GM18519 (cell line): ENCODE measurements around the gene SLAMF1.
A peak's percentile ranks its signal among the peaks of the same experiment; 100 is the strongest.
"Not testable (repeated sequence)": the region's sequence is repeated elsewhere in the genome, so short reads cannot be mapped to it uniquely, and the experiment has no call there.

Experiments
- ATAC-seq: cut with Tn5 transposase; IDR thresholded peaks from one replicate; pipeline ENCODE4 v1.9.1; 2021; ENCODE audit warnings: mild to moderate bottlenecking, moderate library complexity; ENCODE audit not compliant: unreplicated experiment, low FRiP score

The SLAMF1 gene

DNA sequence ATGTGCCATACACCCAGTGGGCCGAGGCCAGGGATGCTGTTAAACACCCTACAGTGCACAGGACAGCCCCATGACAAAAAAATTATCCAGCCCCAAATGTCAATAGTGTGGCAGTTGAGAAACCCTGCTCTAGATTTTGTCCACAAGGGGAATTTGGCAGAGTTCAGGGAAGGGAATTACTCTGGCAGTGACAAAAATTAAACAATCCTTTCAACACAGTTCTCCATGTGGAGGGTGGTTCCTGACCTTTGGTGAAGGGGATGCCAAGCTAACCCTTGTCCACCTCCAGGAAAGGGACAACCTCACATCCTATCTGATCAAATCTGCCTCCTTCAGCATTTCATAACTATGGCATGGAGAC, 39.2 kb downstream of the SLAMF1 start:
- ATAC-seq, result no peak

DNA sequence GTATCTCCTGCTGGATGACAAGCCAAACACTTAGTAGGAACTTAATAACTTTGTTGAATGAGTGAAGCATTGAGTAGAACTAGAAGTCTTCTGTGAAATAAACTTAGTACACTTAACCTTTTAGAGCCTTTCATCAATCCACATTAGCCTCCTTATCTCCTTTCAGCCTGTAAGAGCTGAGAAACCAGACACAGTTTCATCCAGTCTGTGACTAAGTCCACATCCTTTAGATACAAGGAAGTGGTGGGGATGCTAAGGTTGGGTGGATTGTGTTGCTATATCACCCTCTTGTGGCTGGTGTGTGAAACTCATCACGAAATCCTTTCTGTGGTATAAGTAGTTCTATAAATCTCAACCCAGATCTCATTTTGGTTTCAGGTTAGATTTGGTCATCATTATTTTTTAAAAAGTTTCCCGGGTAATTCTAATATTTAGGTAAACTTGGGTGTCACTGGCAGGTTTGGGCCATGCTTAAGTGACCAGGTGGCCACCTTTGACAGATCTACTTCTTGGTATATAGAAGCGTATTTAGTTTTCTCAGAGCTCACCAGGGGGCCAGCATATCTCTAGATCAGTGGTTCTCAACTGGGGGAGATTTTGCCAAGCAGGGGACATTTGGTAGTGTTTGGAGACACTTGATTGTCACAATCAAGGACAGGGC, 39.7 kb downstream of the SLAMF1 start:
- ATAC-seq, result peak; percentile 59

DNA sequence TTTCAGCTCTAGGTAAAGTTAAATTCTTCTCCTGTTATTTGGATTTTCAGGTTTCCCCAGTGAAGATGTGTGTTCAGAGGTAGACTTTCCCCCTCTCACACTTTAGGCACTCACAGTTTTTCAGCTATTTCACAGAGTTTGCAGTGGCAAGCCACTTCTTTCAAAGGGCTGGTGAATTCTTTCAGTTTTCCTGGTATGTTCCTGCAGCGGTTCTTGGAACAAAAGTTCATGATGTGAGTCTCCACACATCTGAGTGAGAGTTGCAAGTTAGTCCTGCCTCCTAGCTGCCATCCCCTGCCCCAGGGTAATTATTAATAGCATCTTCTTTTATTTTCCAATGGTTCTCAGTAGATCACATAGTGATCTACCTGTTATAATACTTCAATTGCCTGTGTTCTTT, 40.2 kb downstream of the SLAMF1 start:
- ATAC-seq, result no peak

DNA sequence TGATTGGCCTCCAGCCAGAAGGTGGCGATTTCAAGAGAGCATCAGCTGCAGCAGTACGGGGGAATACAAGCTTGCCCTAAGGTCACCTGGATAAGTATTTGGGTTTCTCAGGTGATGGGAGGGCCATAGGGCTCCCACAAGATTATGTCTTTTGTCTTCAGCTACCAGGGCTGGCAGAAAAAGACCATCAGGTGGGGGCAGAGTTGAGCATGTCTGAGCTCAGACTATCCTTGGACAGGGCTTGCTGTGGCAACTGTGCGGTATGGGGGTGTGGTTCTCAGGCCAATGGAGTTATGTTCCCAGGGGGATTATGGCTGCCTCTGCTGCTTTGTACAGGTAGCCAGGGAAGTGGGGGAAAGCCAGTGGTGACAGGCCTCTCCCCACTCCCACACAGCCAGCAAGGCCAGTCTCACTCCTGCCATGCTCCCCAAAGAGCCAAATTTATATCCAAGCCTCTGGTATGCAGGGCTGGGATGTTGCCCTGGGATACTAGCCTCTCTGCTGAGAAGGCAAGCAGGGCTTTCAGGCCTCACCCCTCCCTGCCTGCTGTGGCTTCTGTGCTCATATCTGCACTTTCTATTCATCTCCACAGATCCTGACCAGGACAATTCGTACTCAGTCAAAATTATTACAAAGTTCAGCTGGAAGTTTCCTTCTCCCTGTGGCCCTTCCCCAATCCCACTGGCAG, 40.9 kb downstream of the SLAMF1 start:
- no peak for ATAC-seq

DNA sequence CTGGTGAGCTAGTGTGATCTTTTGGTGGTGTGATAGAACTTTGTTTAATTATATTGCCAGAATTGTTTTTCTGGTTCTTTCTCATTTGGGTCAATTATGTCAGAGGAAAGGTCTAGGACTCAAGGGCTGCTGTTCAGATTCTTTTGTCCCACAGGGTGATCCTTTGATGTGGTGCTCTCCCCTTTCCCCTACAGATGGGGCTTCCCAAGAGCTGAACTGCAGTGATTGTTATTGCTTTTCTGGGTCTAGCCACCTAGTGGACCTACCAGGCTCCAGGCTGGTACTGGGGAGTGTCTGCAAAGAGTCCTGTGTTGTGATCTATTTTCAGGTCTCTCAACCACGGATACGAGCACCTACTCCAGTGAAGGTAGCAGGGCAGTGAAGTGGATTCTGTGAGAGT, 41.6 kb downstream of the SLAMF1 start:
- no peak for ATAC-seq

DNA sequence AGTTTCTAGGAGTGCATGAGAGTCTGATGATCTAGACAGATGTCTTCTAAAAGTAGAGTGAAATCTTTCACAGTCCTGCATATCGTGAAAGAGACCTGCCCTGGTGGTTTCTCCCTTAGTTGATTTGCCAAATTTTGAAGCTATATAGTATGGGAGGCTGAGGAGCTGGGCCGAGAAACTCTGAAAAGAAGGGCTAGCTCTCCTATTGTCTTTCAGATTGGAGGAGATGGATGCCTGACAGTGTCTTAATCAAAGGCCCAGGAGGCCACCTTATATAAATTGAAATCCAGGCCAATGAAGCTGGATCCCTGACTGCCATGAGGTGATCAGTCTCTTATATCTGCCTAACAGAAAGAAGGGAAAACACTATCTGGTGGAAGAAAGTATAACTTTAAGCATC, 49.1 kb downstream of the SLAMF1 start:
- ATAC-seq, result no peak

DNA sequence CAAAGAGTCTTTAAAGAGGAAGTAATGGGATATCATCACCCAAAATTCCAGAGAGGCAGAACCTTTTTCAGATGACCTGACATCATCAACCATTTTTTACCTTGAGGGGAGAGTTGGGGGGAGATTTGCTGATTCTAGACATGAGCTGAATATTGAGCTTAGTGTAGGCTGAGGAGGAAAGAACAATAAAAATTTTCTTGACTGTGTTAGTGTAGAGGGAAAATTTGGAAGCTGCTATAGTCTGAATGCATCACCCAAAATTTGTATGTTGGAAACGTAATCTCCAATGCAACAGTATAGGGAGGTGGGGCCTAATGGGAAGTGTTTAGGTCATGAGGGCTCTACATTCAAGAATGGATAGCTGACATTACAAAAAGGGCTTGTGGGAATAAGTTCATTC, 49.8 kb downstream of the SLAMF1 start:
- ATAC-seq, result no peak

DNA sequence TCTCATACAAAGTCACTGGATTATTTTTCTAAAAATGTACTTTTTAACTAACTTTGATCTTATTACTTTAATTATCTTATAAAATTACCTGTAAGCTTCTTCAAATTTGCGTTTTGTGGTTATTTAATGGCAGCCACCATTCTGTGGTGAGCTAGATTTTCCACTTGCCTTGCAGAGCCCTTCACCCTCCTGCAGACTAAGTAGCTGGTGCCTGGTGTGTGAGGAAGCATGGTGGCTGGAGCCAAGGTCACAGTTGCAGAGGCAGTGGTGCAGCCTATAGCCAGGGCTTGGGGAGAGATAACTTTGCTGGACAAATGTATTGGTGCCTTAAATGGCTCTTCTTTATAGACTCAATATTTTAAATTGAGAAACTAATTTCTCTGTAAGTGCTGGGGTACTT, 56.4 kb downstream of the SLAMF1 start:
- no peak for ATAC-seq

DNA sequence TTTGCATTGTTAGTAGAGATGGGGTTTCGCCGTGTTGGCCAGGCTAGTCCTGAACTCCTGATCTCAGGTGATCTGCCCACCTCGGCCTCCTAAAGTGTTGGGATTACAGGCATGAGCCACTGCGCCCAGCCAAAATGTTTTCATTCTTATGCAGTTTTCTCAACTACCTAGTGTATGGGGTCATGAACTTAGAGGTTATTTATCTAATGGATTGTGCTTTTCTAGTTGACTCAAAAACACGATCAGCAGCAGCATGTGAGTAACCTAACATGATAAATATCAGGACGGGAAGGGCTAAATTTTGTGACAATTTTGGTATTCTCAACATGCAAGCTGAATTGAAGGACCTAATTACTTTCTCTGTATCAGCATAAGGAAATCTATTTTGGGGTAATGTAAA, 58.4 kb downstream of the SLAMF1 start:
- no peak for ATAC-seq

DNA sequence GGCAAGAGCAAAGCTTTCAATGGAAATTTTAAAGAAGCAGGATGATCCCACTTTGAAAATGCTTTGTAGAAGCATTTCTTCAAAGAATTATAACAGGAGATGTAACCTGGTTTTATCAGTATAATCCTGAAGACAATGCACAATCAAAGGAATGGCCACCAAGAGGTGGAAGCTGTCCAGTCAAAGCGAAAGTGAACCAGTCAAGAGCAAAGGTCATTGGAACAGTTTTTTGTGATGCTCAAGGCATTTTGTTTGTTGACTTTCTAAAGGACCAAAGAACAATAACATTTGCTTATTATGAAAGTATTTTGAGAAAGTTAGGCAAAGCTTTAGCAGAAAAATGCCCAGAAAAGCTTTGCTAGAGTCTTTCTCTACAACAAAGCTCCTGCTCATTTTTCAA, 62.1 kb downstream of the SLAMF1 start:
- ATAC-seq, result no peak

DNA sequence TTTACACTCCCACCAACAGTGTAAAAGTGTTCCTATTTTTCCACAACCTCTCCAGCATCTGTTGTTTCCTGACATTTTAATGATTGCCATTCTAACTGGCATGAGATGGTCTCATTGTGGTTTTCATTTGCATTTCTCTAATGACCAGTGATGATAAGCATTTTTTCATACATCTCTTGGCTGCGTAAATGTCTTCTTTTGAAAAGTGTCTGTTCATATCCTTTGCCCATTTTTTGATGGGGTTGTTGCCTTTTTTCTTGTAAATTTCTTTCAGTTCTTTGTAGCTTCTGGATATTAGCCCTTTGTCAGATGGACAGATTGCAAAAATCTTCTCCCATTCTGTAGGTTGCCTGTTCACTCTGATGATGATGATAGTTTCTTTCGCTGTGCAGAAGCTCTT, 63.9 kb downstream of the SLAMF1 start:
- ATAC-seq, result not testable (repeated sequence)

DNA sequence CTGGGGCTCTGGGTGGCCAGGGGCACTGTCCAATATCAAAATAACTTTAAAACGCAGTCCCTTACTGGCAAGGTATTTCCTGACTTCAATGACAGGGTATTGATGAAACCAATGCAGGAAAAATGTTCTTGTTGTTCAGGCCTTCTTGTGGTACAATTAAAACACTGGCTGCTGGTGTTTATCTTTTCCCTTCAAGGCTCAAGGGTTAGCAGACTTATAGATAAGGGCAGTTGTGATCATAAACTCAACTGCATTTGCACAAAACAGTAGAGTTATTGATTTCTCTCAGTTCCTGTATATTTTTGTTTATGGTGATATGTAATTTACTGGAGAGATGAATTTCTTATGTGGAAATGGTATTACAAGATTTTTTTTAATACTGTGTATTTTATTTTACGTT, 64.9 kb downstream of the SLAMF1 start:
- ATAC-seq, result no peak

DNA sequence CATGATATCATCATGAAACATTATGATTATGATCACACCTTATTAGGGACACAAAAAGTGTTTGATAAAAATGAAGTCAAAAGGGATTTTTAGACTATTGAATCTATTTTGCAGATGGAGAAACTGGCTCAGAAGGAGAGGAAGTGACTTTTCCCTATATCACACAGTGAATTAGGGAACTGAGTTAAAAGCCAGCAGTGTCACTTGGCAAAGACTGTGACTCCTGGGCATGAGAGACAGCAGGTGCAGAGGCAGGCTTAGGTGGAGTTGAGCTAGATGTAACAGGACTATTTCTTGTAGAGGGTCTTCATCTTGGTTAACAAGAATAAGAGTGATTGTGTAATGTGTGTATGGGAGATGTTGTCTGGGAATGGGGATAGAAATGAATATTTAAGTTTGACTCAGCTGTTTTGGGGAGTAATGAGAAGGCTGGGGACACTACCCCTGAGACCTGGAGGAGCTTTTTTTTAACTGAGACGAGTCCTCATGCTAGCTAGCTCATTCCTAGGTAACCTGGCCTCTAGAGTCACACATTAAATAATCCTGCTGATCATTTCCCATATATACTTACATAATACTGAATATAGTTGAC, 66.5 kb downstream of the SLAMF1 start:
- no peak for ATAC-seq

DNA sequence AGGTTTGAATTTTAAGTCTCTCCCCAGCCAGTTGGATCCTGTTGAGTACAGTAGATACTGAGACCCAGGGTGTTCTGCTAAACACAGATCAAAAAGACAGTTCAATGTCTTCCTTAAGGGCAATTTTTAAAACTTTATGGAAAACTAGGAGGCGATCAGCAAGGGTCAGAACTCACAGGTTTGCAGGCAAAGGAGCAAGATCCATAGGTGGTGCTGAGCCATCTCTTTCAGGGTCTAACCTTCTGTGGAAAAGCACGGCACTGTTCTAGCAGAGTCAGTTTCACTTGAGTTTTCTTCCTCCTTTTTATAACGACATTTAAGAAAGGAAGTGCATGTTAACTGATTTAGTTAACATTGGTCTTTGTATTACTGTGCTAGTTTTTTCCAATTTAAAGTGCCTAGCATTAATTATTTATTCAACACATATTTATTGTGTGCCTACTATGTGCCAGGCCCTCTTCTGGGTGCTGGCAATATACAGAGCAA, 67.6 kb downstream of the SLAMF1 start, which contains the start of gene CD84:
CD84 (minus strand) TSS at position 281 of the 486 bp plus-strand sequence; CDS start at position 222, 59 bp downstream.
- ATAC-seq, result no peak

DNA sequence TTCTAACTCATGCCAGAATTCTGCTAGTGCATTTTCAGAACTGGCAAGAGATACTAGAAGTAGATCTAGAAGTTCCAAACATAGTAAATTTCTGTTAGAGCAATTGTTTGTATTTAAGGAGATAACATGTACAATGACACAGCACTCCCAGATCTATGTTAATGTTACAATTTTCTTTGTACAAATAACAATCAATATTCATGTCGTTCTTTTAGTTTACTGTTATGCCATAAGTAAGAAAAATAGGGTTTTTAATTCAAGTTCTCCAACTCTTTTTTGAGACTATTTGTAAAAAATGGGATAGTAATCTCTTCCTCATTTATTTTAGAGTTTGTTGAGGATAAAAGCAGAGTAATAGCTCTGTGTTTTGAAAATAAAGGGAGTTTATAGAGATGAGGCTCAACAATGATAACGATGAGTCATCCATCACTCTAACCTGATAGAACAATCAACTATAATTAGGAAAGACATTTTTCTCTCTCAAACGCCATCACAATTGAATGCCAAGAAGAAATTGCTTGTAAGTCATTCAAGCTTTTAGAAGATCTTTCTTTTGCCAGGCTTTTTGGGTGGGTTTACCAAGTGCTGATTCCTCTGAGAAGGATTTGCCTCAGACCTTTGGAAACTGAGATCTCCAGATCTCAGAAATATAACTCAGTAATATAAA, 68.2 kb downstream of the SLAMF1 start:
- no peak for ATAC-seq

DNA sequence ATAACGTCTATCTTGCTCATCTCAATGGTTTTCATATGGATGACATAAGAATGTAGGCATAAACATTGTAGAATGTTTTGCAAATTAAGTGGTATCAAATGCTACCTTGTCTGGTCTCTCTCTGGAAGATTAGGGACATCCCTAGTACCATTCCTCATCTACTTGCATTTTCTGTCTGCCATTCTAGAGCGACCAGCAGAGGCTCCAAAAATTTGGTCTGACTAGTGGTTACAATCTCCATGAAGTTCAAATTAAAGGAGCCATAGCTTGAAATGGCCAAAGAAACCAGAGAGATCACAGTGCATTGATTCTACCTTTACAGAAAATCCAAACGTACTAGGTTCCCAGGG, 68.7 kb downstream of the SLAMF1 start:
- ATAC-seq, result no peak

DNA sequence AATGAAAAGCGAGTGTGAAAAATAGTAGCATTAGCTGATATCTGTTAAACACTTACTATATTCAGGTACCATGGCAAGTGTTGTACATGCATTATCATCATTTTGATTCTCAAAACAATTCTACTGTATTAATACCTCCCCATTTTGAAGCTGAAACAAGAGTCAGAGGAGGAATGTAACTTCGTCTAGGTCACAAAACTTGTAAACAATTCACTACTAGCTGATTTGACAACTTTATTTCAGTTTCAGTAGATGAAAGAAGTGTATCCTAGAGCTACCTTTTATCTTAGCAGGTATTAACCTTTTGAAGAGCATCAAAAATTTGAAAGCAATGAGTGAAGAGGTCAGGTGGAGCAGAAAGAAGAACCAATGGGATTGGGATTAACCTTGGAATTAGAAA, 69.2 kb downstream of the SLAMF1 start:
- ATAC-seq, result no peak

DNA sequence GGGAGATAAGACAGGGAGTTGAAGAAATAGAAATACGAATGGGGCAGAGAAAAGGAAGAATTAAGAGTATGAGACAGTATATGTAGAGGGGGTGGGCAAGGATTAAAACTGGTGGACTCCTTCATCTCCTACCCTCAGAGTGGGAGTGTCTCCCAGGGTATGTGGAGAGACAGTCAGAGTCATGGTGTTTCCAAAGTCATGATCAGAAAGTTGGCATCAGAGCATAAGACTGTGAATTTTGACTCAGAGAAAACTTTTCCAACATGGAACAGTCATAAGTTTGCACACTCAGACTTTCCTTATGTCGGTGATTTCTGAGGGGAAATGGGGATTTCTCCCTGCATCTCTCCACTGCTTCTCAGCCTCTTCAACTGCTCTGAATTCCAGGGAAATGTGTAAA, 70.0 kb downstream of the SLAMF1 start:
- no peak for ATAC-seq

DNA sequence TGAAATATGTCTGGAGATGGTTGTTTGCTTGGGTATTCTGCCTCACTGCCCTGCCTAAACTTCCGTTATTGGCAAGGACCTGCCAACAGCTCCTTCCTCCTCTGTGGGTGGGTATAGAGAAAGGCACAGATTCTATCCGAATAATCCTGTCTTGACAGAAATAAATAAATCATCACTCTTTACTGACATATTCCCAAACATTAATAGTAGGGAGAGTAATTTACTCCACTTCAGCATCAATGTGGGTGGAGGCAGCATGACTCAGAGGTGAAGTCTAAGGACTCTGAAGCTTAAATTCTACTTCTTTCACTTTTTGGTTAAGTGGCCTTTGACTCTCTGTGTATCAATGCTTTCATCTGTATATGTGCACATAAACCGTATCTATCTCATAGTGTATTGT, 70.5 kb downstream of the SLAMF1 start:
- ATAC-seq, result no peak

DNA sequence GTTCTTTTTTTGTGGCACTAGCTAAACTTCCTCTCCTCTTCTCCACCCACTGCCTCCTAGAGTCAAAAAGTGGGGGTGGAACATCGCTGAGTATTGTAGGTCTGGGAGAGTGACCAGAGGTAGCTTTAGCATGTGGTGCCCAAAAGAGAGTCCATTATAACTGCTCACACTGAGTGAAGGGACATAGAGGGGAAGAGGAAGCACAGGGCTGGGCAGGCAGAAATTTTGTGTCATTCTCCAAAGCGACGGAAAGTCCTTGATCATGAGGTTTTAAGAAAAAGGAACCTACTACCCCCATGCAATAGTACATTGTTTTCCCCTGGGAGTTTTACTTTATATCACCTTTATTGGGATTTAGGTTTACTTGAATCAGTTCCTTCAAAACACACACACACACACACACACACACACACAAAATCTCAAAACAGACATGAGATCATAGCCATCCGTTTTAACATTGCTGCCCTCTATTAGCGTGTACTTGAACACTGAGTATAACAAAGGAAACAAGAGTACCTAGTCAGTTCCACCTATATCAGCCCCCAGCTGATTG, 71.7 kb downstream of the SLAMF1 start:
- no peak for ATAC-seq

DNA sequence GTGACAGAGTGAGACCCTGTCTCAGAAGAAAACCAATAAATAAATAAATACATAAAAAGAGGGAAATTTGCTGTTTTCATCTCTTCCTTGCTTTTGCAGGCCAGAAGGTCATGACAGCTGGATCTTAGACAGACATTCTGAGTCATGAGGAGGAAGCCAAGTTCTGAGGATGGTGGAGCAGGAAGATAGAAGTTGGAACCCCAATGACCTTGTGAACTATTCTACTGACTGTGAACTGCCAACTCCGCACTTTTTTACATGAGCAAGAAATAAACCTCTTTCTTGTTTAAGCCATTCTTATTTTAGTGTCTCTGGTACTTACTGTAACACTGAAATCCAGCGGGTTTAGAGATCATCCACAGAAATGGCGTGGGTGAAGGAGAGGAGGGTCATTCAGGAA, 76.0 kb downstream of the SLAMF1 start:
- ATAC-seq, result no peak
